Adrenal gland (tissue), 12 donors: ENCODE measurements around the gene APLP2. TPM values are rescaled to one million over a fixed set of nuclear protein-coding genes. Genes with fewer than 3 reads are reported as not detected.
"Not testable (repeated sequence)": the region's sequence is repeated elsewhere in the genome, so short reads cannot be mapped to it uniquely, and the experiment has no call there.

Experiments
- DNase-seq, 7 donors: peaks; one replicate each; pipeline ENCODE4 v3.0.0-alpha.2; 2019 to 2020
- H3K27ac ChIP-seq, 5 donors: fragments of 200-600 bp; sonication (generic) in 4 of 5; 1 replicate in 3 of 5; 2 replicates in 2 of 5; pipeline versions ENCODE4 v1.5.1 to v1.8.0; 2016 to 2020; ENCODE audit warnings: mild to moderate bottlenecking in 1 of 5
- H3K27me3 ChIP-seq: fragments of 200-600 bp; 2 replicates; pipeline ENCODE4 v1.8.0; 2021
- H3K36me3 ChIP-seq, 2 donors: fragments of 200-600 bp; replicated peaks in 1 of 2; 1 replicate in 1 of 2; 2 replicates in 1 of 2; pipeline versions ENCODE4 v1.5.1 to v1.8.0; 2018 to 2022
- H3K4me1 ChIP-seq, 2 donors: fragments of 200-600 bp; replicated peaks in 1 of 2; 1 replicate in 1 of 2; 2 replicates in 1 of 2; pipeline versions ENCODE4 v1.5.1 to v1.8.0; 2018 to 2021
- H3K4me3 ChIP-seq, 4 donors: fragments of 200-600 bp; sonication (generic) in 3 of 4; one replicate each; pipeline ENCODE4 v1.5.1; 2016 to 2018
- H3K9me3 ChIP-seq, 3 donors: fragments of 200-600 bp; sonication (generic) in 1 of 3; replicated peaks in 1 of 3; 1 replicate in 2 of 3; 2 replicates in 1 of 3; pipeline versions ENCODE4 v1.5.1 to v1.8.0; 2016 to 2021
- POLR2A ChIP-seq, 2 donors: fragments of 450-650 bp; IDR thresholded peaks; one replicate each; pipeline ENCODE4 v1.6.1; 2017; ENCODE audit warnings: antibody characterized with exemption in 2 of 2, mild to moderate bottlenecking in 2 of 2, moderate library complexity in 1 of 2
- WGBS, 4 donors: extraction: QIAGEN DNeasy Blood & Tissue Kit in 2 of 4; methylation state at CpG; one replicate each; pipeline versions ENCODE4 v1.1.5 to v1.1.7; 2013 to 2017; 5-methylcytosine and 5-hydroxymethylcytosine counted together
- intact Hi-C, 2 donors: fragments of 100-400 bp; cut with DNase I; formaldehyde crosslinking; loops; one replicate each; pipeline versions ENCODE4 v1.14.1 to v1.15.0; 2022 to 2023
- polyA plus RNA-seq, 3 donors: library from polyadenylated mRNA; stranded (reverse); fragments of 200-250 nt in 2 of 3; fragments of 350-450 nt in 1 of 3; fragmentation: Illumina TruSeq in 1 of 3; extraction: RNeasy Lipid Tissue Mini Kit (QIAGEN cat#74804) in 1 of 3; gene quantifications; one replicate each; pipeline ENCODE4 v1.2.3, GENCODE V29; 2013 to 2014
- total RNA-seq, 9 donors: library from RNA; depleted of rRNA in 4 of 9; stranded (reverse); fragments of >200 nt in 4 of 9; fragments of 120-200 nt in 1 of 9; fragmentation: NEBNext Ultra II Directional in 1 of 9; extraction: Animal tissue kit (Norgen Biotek cat#: 25700) in 1 of 9; gene quantifications; one replicate each; pipeline versions ENCODE4 v1.1.0 to v1.2.4, GENCODE V29; 2013 to 2023
- TF ChIP-seq, protein P1 (sequence below), 6 experiments: fragments of 450-650 bp in 4 of 6; fragments of 200-600 bp in 2 of 6; sonication (generic) in 1 of 6; IDR thresholded peaks; 1 replicate in 5 of 6; 2 replicates in 1 of 6; pipeline versions ENCODE4 v1.5.1 to v1.8.0; 2016 to 2021; ENCODE audit warnings: antibody characterized with exemption in 6 of 6, mild to moderate bottlenecking in 2 of 6, moderate library complexity in 1 of 6
- donor health status: healthy with polysubstance abuse.
- donor health status: Bipolar disorder and iron deficiency.
- donor health status: DM: yes; HTN: yes; CAD: no.
- donor health status: DM: no; HTN: no; CAD: no.
- donor health status: DM: no; HTN: no; CAD: no.
- donor health status: DM: yes; HTN: yes; CAD: no.

The APLP2 gene
- total and polyA plus RNA-seq, 12 donors: 85.0 to 374 (median 273) TPM

DNA sequence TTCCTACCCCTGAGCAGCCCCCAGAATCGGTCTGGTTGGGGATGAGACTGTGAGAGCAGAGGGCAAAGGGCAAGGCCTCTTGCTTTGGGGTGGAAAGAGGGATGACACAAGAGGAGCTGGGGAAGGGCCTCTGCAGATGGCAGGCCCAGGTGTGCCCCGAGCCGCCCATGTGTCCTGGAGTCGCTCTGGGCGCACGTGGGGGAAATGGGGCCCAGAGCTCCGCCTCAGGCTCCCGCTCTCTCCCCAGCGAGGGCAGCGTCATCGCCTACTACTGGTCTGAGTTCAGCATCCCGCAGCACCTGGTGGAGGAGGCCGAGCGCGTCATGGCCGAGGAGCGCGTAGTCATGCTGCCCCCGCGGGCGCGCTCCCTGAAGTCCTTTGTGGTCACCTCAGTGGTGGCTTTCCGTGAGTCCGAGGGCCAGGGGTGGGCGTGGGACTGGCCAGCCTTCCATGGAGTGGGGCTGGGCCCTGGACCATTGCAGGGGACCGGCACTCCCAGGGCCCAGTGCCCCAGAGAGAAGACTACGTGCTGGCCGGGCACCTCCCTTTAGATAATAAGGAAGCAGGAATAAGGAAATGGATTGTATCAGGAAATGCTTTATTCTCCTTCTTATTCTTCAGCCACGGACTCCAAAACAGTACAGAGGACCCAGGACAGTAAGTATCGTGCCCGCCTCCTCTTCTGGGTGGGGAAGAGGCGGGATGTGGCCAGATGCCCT lies 120.0 kb downstream of the APLP2 start:
- no peaks in the 10 kb centered on the region for H3K36me3 ChIP-seq
- intact Hi-C loops: no loop called here
- no peaks in the 10 kb centered on the region for H3K9me3 ChIP-seq
- H3K27ac ChIP-seq: no peak overlapping the region
- DNase-seq: no peak
- WGBS, 4 donors: 91 to 96% (median 93%) methylated on average over 27 to 32 of the region's 32 CpGs
- no peak for TF ChIP-seq POLR2A (IDR thresholded peaks at IDR 0.05)
- TF ChIP-seq, protein P1, sequence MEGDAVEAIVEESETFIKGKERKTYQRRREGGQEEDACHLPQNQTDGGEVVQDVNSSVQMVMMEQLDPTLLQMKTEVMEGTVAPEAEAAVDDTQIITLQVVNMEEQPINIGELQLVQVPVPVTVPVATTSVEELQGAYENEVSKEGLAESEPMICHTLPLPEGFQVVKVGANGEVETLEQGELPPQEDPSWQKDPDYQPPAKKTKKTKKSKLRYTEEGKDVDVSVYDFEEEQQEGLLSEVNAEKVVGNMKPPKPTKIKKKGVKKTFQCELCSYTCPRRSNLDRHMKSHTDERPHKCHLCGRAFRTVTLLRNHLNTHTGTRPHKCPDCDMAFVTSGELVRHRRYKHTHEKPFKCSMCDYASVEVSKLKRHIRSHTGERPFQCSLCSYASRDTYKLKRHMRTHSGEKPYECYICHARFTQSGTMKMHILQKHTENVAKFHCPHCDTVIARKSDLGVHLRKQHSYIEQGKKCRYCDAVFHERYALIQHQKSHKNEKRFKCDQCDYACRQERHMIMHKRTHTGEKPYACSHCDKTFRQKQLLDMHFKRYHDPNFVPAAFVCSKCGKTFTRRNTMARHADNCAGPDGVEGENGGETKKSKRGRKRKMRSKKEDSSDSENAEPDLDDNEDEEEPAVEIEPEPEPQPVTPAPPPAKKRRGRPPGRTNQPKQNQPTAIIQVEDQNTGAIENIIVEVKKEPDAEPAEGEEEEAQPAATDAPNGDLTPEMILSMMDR (IDR thresholded peaks at IDR 0.05): no peak
- no peaks in the 10 kb centered on the region for H3K27me3 ChIP-seq
- no peak overlapping the region for H3K4me3 ChIP-seq
- peaks cover 0 to 7% of the 10 kb centered on the region in 2 donors for H3K4me1 ChIP-seq

DNA sequence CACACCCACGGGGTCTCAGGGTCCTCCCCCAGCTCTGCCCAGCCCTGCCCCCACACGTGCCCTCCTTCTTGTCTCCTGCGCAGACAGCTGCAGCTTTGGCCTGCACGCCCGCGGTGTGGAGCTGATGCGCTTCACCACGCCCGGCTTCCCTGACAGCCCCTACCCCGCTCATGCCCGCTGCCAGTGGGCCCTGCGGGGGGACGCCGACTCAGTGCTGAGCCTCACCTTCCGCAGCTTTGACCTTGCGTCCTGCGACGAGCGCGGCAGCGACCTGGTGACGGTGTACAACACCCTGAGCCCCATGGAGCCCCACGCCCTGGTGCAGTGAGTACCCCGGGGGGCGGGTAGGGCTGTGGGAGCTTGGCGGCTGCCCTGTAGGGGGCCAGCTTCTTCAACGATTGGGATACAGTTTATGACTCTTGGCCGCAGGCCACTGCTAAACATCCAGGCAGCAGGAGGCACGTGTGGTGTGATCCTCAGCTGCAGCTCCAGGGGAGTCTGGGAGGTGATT lies 120.7 kb downstream of the APLP2 start:
- H3K9me3 ChIP-seq: no peaks in the 10 kb centered on the region
- TF ChIP-seq POLR2A (IDR thresholded peaks at IDR 0.05): no peak
- TF ChIP-seq, protein P1 (IDR thresholded peaks at IDR 0.05): no peak
- 89 to 98% (median 91%) methylated on average over 14 to 29 of the region's 29 CpGs for WGBS, 4 donors
- no peak overlapping the region for H3K27ac ChIP-seq
- peaks cover 0 to 7% of the 10 kb centered on the region in 2 donors for H3K4me1 ChIP-seq
- DNase-seq: no peak
- no peak overlapping the region for H3K4me3 ChIP-seq
- H3K36me3 ChIP-seq: no peaks in the 10 kb centered on the region
- intact Hi-C loops: no loop called here
- H3K27me3 ChIP-seq: no peaks in the 10 kb centered on the region

DNA sequence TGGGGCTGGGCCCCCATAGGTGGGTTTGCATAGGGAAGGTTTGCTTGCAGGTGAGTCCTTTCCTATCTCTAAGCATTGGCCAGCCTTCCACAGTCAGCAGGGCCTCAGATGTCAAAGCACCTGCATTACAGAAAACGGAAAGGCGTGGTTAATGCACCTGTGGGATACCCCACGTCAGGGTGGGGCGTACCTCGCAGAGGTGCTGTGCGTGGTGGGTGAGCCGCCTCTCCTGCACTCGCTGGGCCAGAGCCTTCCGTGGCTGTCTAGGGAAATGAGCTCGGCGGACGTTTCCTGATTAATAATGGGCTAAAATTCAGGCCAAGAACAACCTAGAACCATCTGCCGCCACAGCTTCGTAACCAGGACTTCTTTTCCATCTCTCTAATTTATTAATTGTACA lies 122.2 kb downstream of the APLP2 start:
- no peak for DNase-seq
- intact Hi-C loops: no loop called here

GRCh38 chr11:130192845-130193267 lies 123.2 kb downstream of the APLP2 start:
- Histone ChIP-seq H3K4me1 (peaks cover 0 to 7% of the 10 kb centered on the region in 2 donors), H3K9me3 (no peaks in the 10 kb centered on the region), H3K36me3 (no peaks in the 10 kb centered on the region), H3K4me3 (no peak overlapping the region), H3K27ac (no peak overlapping the region), H3K27me3 (no peaks in the 10 kb centered on the region)
- peak in 6 of 7 donors; percentile 63 to 85 (median 70) for DNase-seq
- 33 to 56% (median 42%) methylated on average over 4 of the region's 4 CpGs for WGBS, 4 donors
- intact Hi-C loops: no loop called here
- TF ChIP-seq, protein P1 (IDR thresholded peaks at IDR 0.05): no peak
- TF ChIP-seq POLR2A (IDR thresholded peaks at IDR 0.05): no peak

More for the DNA sequence above, 122.2 kb downstream of the APLP2 start:
- WGBS, 4 donors: 90 to 94% (median 91%) methylated on average over 14 of the region's 14 CpGs
- no peaks in the 10 kb centered on the region for H3K36me3 ChIP-seq
- peaks cover 0 to 7% of the 10 kb centered on the region in 2 donors for H3K4me1 ChIP-seq
- H3K9me3 ChIP-seq: no peaks in the 10 kb centered on the region
- H3K4me3 ChIP-seq: no peak overlapping the region
- no peaks in the 10 kb centered on the region for H3K27me3 ChIP-seq
- no peak overlapping the region for H3K27ac ChIP-seq
- TF ChIP-seq POLR2A (IDR thresholded peaks at IDR 0.05): no peak
- TF ChIP-seq, protein P1 (IDR thresholded peaks at IDR 0.05): no peak

GRCh38 chr11:130193551-130193950 lies 123.9 kb downstream of the APLP2 start:
- DNase-seq, H3K27ac ChIP-seq, intact Hi-C loops, H3K27me3 ChIP-seq, H3K9me3 ChIP-seq, H3K4me3 ChIP-seq, H3K4me1 ChIP-seq, H3K36me3 ChIP-seq: not testable (repeated sequence)
- WGBS, 4 donors: 92 to 98% (median 96%) methylated on average over 14 of the region's 14 CpGs
